NCI-H748 (cell line): ENCODE data around the gene QPRT.
A peak's percentile ranks its signal among the peaks of the same experiment; 100 is the strongest.
"Not testable (repeated sequence)": the region's sequence is repeated elsewhere in the genome, so short reads cannot be mapped to it uniquely, and the experiment has no call there.

Source experiments
- DNase-seq: peaks from one replicate; lab custom pipeline; 2025; ENCODE audit not compliant: unreplicated experiment; lab: John Stamatoyannopoulos, UW

QPRT gene

DNA sequence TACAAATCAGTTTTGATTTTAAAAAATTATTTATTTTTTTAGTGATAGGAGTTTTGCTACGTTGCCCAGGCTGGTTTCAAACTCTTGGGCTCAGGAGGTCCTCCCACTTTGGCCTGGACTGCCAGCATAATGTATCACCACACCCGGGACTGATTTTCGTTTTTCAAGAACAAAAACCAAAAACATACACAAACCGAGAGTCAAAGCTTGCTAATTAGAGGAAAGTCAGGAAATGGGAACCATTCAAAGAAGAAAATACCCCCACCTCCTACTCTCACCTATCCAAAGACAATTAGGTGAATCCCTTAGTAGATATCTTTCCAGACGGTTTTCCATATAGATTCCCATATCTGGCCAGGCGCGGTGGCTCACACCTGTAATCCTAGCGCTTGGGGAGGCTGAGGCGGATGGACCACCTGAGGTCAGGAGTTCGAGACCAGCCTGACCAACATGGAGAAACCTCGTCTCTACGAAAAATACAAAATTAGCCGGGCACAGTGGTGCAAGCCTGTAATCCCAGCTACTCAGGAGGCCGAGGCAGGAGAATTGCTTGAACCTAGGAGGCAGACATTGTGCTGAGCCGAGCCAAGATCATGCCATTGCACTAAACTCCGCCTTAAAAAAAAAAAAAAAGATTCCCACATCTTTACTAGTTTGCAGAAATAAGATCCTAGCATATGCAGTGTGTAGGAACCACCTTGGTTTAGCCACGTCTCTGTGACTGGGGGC lies 16.8 kb upstream of the QPRT start:
- DNase-seq, result no peak

GRCh38 chr16:29662729-29663015 lies 16.3 kb upstream of the QPRT start:
- DNase-seq, result no peak

- DNase-seq, result no peak
These were observed 15.8 kb upstream of the QPRT start, which contains the start of gene SPN for GRCh38 chr16:29663016-29663806. TSS of gene SPN (plus strand) at chr16:29663247. CDS start at chr16:29663729, 482 bp downstream.

- no peak for DNase-seq
These were observed 15.2 kb upstream of the QPRT start for GRCh38 chr16:29663807-29664090.

- DNase-seq, result no peak
These were observed 14.7 kb upstream of the QPRT start for GRCh38 chr16:29664091-29664921.

GRCh38 chr16:29665294-29666077 lies 13.5 kb upstream of the QPRT start:
- no peak for DNase-seq

DNA sequence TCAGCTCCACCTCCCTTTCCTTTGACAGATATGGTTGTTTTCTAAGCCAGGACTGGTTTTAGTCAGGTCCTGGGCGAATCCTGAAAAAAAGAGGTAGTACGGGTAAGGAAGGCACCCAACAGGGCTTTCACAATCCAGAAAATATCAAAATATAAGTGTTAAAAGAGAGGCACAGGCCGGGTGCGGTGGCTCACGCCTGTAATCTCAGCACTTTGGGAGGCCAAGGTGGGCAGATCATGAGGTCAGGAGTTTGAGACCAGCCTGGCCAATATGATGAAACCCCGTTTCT lies 11.7 kb upstream of the QPRT start:
- DNase-seq, result not testable (repeated sequence)

DNA sequence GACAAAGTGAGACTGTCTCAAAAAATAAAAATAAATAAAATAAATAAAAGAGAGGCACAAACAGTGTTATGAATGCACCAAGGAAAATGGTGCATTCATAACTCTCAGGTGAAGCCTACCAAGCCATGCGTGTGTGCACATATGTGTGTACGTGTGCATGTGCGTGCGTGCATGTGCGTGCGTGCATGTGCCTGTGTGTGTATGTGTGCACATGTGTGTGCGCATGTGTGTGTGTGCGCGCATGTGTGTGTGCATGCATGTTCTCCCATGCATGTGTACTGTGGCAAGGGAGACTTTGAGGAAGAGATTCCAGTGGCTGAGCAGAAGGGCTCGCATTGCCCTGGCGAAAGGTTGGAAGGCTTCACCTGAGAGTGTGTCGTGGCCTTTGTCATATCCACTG lies 11.2 kb upstream of the QPRT start:
- DNase-seq, result no peak

DNA sequence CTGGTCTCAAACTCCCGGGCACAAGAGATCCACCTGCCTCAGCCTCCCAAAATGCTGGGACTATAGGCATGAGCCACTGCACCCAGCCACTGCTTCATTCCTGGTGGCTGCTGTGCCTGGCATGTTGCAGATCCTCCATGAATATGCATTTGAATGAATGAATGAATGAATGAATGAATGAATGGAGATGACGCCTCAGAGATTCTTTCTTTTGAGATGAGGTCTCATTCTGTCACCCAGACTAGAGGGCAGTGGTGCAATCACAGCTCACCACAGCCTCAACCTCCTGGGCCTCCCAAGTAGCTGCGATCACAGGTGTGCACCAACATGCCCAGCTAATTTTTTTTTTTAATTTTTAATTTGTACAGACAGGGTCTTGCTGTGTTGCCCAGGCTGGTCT lies 10.7 kb upstream of the QPRT start:
- no peak for DNase-seq

DNA sequence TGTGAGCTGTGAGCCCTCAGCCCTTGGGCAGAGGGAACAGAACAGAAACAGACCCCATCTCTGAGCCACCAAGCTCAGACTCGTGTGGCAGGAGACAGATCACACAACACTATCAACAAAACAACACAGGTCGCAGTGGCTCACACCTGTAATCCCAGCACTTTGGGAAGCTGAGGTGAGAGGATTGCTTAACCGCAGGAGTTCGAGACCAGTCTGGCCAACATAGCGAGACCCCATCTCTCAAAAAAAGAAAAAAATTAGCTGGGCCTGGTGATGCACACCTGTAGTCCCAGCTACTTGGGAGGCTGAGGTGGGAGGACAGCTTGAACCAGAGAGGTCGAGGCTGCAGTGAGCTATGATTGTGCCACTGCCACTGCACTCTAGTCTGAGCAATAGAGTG lies 5.5 kb upstream of the QPRT start:
- no peak for DNase-seq

GRCh38 chr16:29674188-29674587 lies 4.8 kb upstream of the QPRT start:
- DNase-seq, result no peak

- peak; percentile 2 for DNase-seq
These were observed 3.0 kb upstream of the QPRT start for GRCh38 chr16:29675811-29676643.

DNA sequence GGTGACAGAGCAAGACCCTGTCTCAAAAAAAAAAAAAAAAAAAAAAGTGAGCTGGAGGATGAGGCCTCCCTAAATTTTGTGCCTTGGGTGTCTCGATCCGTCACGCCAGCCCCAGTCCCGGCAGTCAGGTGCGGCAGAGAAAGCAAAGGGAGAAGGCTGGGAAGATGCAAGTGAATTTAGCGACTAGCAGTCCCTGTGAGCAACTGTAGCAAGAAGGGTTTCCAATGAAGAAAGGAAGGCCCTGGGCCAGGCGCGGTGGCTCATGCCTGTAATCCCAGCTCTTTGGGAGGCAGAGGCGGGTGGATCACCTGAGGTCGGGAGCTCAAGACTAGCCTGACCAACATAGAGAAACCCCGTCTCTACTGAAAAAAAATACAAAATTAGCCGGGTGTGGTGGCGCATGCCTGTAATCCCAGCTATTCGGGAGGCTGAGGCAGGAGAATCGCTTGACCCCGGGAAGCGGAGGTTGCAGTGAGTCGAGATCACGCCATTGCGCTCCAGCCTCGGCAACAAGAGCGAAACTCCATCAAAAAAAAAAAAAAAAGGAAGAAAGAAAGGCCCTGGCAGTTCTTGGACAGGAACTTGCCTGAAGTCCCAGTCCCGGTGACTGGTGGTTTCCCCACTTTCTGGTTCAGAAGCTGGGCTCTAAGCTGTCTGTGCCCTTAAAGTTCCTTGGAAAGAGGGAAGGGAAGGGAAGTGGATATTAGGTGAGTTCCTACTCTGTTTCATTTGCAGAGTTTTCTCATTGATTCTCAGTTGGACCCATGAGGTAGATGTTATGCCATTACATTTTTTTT lies 1.8 kb upstream of the QPRT start:
- no peak for DNase-seq

DNA sequence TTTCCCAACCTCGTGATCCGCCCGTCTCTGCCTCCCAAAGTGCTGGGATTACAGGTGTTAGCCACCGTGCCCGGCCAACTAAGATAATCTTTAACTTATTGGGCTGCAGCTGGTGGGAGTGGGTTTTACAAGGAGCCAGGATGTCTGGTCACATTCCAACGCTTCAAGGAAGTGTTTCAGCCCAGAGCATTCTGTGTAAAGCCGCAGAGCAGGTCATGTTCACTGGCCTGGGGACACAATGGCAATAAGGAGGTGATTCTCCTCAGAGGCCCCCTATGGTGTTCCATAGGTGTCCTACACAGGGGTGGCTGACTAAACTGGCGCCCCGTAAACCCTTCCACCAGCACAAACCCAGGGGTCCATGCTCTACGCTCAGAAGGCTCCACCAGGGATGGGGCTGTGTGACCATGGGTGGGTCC lies 1.2 kb downstream of the QPRT start:
- no peak for DNase-seq

DNA sequence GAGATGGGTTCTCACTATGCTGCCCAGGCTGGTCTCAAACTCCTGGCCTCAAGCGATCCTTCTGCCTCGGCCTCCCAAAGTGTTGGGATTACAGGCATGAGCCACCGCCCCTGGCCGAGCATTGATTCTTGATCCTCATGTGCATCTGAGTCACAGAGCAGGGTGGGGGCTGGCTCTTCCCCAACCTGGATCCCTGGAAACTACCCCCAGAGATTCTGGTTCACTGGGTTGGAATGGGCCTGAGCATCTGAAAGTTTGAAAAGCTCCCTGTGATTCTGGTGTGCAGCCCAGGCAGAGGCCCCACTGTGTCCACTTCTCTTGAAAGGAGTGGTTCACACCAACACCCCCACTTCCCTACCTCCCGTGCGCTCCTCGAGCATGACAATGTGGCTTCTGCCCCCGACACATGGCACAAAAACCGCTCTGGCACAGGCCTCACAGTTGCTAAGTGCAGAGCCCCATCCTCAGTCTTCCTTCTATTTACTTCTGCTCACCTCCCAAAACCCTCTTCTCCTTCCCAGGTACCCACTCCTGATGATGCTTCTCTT lies 4.6 kb downstream of the QPRT start:
- no peak for DNase-seq

DNA sequence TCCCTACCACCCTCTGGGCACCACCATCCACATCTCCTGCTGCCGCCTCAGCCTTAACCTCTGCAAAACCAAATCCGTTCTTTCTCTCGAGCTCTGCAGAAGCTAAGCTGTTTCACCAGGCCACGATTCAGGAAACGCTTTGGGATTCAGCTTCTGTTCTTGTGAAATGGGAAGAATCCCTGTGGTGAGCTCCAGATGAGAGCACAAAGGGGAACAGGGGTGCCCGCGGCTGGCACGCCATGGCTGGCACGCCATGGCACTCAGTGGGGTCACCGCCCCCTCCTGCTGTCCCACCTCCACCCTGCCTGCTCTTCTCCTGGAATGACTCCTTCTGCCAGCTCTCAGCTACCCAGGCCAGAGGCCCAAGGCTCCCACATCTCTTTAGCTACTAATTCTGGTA lies 5.7 kb downstream of the QPRT start:
- no peak for DNase-seq

DNA sequence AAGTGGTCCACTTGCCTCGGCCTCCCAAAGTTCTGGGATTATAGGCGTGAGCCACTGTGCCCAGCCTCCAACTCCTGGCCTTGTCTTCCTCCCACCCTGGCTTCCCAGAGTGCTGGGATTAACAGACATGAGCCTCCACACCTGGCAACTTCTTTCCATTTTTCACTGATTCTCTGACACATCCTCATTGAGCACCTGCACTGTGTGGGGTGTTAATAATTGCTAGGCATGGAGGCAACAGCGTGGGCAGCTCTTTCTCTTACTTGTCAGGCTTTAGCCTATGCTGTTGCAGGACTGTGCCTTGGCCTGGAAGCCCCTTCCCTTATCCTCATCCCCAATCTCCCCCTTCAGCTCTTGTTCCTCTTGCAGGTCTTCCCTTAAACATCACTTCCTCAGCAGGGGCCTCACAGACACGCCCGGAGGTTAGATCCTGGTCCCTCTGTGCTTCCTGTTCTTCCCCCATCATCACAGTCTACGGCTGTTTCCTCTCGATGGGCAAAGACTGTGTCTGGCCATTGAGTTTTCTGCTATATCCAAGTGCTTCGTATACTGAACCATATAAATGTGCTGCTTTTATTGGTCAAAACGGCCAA lies 7.9 kb downstream of the QPRT start:
- DNase-seq, result no peak

- no peak for DNase-seq
These were observed 8.8 kb downstream of the QPRT start for GRCh38 chr16:29687755-29688154.

- no peak for DNase-seq
These were observed 9.2 kb downstream of the QPRT start for GRCh38 chr16:29688172-29688571.
